Measurements from ENCODE around the gene TULP3.

TULP3 gene

DNA sequence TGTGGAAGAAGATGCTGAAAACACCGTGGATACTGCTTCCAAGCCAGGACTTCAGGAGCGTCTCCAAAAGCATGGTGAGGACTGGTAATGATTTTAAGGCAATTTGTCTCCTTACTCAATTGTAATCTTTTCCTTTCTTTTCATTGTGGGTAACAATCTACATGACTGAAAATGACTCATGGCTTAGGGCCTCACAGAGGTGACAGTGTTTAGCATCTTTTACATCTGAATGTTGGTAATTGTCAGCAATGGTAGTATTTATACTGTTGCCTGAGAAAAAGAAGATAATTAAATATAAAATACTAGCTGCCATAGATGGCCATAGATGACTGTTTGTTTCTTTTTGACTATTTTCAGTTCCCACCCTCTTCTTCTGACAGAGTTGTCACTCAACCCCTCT is 31.6 kb downstream of the TULP3 start:
- no peak for DNase-seq (ENCODE audit: low read depth)
- no peak overlapping the region for H3K4me3 ChIP-seq (ENCODE audit: low read depth, low read length)

GRCh38 chr12:2923057-2923456 is 32.4 kb downstream of the TULP3 start:
- H3K4me3 ChIP-seq (ENCODE audit: low read depth, low read length): no peak overlapping the region
- DNase-seq (ENCODE audit: low read depth): no peak

DNA sequence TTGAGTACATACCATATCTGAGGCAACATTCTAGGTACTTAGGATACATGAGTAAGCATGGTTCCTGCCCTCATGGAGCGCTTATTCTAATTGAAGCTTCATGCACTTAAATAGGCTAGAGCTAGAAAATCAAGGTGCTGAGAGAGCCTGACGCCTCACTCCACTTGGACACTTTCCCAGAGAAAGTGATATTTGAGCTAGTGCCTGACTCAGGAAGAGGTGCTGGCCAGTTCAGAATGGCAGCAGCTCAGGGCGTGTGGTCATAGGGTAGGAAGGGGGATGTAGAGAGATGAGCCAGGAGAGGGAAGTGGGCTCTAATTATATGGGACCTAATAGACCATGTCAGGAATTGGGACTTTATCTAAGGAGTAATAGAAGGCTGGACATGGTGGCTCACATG is 33.3 kb downstream of the TULP3 start:
- H3K4me3 ChIP-seq (ENCODE audit: low read depth, low read length): no peak overlapping the region
- no peak for DNase-seq (ENCODE audit: low read depth)

- no peak overlapping the region for H3K4me3 ChIP-seq (ENCODE audit: low read depth, low read length)
- no peak for DNase-seq (ENCODE audit: low read depth)
Observed at GRCh38 chr12:2925322-2925995, 34.8 kb downstream of the TULP3 start.

- DNase-seq (ENCODE audit: low read depth): no peak
- H3K4me3 ChIP-seq (ENCODE audit: low read depth, low read length): no peak overlapping the region
Observed at GRCh38 chr12:2930865-2931264, 40.2 kb downstream of the TULP3 start.

- no peak overlapping the region for H3K4me3 ChIP-seq (ENCODE audit: low read depth, low read length)
- no peak for DNase-seq (ENCODE audit: low read depth)
Observed at GRCh38 chr12:2933586-2933985, 42.9 kb downstream of the TULP3 start.

DNA sequence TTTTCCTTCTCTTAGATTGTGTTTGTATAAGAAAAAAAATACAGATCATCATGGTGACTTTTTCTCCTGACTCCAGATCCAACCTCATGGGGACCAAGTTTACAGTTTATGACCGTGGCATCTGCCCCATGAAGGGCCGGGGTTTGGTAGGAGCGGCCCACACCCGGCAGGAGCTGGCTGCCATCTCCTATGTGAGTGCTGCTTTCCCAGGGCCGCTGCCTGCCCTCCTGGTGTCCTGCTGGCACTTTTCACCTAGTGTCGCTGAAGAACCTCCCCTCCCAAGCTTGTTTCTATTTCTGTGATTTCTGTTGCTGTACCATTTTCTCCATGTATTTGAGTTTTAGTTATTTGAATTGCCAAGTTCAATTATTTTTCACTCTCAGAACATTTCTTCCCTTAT is 43.7 kb downstream of the TULP3 start:
- DNase-seq (ENCODE audit: low read depth): no peak
- H3K4me3 ChIP-seq (ENCODE audit: low read depth, low read length): no peak overlapping the region

DNA sequence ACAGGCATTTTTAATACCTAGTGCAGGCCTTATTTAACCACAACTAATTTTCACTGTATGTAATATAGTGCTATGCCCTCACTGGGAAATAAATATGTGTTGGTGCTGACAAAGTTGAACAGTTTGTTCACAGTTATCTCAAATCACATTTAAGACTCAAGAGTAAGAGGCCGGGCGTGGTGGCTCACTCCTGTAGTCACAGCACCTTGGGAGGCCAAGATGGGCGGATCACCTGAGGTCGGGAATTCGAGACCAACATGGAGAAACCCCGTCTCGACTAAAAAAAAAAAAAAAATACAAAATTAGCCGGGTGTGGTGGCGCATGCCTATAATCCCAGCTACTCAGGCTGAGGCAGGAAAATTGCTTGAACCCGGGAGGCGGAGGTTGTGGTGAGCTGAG is 45.6 kb downstream of the TULP3 start:
- DNase-seq (ENCODE audit: low read depth): no peak
- no peak overlapping the region for H3K4me3 ChIP-seq (ENCODE audit: low read depth, low read length)

GRCh38 chr12:2937500-2937899 is 46.8 kb downstream of the TULP3 start:
- H3K4me3 ChIP-seq (ENCODE audit: low read depth, low read length): no peak overlapping the region
- DNase-seq (ENCODE audit: low read depth): no peak

DNA sequence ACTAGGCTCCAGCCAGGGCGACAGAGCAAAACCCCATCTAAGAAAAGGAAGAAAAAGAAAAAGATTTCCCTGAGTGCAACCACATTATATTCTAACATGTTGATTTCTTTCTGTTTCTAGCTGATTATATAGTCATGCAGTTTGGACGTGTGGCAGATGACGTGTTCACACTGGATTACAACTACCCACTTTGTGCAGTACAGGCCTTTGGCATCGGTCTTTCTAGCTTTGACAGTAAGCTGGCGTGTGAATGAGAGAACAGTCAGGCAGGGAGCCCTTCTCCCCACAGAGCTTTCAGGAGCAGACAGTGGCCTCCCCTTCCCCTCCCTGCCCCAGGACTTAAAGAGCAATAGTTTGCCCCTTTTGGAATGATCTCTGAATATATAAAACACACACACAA is 48.5 kb downstream of the TULP3 start:
- DNase-seq (ENCODE audit: low read depth): no peak
- H3K4me3 ChIP-seq (ENCODE audit: low read depth, low read length): no peak overlapping the region

DNA sequence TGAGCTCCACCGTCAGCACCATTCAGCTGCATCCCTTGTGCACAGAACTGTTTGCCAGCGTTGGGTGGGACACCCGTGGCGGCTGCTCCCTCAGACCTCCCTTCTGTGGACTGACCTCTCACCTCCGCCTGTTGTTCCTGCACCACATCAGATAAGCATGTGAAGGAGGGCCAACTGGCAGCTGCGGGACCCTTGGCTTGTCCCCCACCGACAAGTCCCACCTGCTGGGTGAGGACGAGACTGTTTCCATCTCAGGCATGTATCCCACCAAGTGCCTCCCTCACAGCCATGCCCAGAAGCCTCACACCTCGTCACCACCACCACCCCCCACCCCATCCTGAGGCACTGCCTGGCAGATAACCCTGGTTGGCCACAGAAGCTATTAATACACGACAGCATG is 49.9 kb downstream of the TULP3 start:
- no peak overlapping the region for H3K4me3 ChIP-seq (ENCODE audit: low read depth, low read length)
- no peak for DNase-seq (ENCODE audit: low read depth)

DNA sequence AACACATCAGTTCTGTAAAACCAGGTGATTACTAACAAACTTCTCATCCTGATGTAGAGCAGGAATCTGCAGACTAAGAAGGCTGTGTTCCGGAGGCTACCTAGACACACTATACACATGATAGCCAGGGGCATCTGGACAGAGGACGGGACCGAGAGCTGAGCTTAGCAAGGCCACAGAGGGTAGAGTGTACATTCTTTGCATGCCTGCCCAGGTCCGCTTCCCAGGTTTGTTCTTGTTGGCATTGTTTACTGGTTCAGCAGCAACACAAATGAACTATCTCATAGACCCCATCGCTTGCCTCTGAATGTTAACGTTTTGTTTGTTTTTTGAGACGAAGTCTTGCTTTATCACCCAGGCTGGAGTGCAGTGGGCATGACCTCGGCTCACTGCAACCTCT is 50.8 kb downstream of the TULP3 start:
- no peak overlapping the region for H3K4me3 ChIP-seq (ENCODE audit: low read depth, low read length)
- no peak for DNase-seq (ENCODE audit: low read depth)

DNA sequence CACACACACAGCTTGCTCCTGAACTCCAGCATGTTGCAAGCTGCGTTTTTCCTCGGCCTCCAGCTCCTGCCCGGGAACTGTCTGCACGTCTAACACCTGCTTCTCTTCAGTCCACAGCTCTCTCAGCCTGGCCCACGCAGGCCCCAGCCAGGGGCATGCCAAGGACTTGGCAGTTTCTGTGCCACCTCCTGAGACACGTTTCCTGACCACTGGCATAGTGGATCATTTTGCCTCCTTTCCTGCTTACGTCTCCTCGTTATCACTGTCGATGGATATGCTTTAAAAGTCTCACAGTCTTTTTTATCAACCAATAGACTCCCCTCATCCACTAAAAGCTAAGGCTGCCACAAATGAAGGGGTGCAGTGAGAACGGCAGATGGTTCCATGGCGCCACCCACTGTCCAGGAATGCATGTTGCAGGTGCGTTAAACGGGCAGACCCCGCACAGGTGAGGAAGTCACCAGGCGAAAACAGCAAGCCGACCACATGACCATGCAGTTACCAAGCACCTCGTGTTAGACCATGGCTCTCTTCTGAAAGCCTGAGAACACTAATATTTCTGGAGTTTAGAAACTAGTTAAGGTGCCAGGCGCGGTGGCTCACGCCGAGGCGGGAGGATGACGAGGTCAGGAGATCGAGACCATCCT is 53.8 kb downstream of the TULP3 start:
- no peak overlapping the region for H3K4me3 ChIP-seq (ENCODE audit: low read depth, low read length)
- no peak for DNase-seq (ENCODE audit: low read depth)

DNA sequence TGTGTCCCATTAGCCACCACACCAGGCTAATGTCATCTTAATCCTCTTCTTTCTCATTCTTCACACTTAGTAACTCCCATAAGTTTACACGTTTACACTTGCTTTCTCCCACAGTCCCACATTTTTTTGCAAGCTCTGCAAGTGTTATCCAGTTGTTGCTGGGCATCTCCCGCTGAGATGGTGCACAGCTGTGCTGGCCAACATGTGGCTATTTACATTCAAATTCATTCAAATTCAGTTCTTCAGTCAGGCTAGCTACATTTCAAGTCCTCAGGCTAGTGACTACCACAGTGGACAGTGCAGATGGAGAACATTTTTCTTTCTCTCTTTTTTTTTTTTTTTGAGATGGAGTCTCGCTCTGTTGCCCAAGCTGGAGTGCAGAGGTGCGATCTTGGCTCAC is 58.7 kb downstream of the TULP3 start:
- no peak for DNase-seq (ENCODE audit: low read depth)
- no peak overlapping the region for H3K4me3 ChIP-seq (ENCODE audit: low read depth, low read length)

- no peak overlapping the region for H3K4me3 ChIP-seq (ENCODE audit: low read depth, low read length)
- DNase-seq (ENCODE audit: low read depth): no peak
Observed at GRCh38 chr12:2955888-2956287, 65.2 kb downstream of the TULP3 start.

- peak overlapping the region; percentile 75 for H3K4me3 ChIP-seq (ENCODE audit: low read depth, low read length)
- no peak for DNase-seq (ENCODE audit: low read depth)
Observed at GRCh38 chr12:2957816-2958431, 67.2 kb downstream of the TULP3 start.

DNA sequence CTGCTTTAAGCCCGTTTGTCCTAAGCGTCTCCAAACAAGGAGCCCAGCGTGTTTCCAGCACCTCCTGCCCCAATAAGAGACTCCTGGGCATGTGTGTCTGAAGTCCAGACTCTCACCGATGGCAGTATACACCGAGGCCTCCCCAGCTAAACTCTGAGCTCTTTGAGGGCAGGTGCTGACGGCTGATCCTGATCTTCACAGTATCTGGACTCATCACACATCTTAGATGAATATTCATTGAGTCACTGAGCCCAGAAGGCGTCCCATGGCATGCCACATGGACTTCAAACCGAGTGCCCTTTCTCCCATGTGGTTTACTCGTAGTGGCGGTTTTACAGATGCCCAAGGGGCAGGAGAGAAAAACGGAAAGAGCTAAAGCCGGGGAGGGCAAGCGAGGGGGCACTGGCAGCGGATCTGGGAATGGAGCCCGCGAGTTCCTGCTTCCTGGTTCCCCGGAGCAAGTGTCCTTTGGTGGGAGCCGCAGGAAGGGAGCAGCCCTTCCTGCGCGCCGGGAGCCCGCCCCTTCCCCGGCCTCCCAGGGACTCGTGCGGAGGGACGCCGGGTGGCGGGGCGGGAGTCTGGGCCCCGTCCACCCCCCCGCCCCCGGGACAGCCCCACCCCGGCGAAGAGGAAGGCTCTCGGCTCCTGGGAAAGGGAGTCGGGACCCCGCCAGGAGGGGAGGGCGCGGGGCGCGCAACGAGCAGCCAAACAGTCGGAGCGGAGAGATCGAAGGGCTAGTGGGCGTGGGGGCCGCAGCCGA is 67.9 kb downstream of the TULP3 start:
- DNase-seq (ENCODE audit: low read depth): no peak
- peak overlapping the region; percentile 75 for H3K4me3 ChIP-seq (ENCODE audit: low read depth, low read length)

DNA sequence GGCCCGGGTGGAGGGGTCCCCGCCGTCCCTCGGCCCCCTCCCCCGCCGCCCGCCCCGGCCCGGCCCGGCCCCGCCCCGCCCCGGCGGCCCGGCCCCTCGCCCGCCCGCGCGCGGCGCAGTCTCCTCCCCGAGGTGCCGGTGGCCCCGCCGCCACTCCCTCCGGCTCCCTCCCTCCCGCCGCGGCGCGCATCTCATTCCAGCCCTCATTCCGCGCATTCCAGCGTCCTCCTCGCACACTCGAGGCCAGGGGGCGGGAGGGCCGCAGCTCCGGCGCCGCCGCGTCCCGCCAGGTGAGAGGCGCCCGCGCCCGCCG is 68.5 kb downstream of the TULP3 start, which contains the start of gene TEAD4:
TSS of gene TEAD4 (plus strand) at position 206 of the 313 bp plus-strand sequence.
- peak within 1 kb of the TSS; percentile 75 for H3K4me3 ChIP-seq (ENCODE audit: low read depth, low read length)
- DNase-seq (ENCODE audit: low read depth): no peak

GRCh38 chr12:2959505-2960389 is 69.1 kb downstream of the TULP3 start:
- no peak for DNase-seq (ENCODE audit: low read depth)
- H3K4me3 ChIP-seq (ENCODE audit: low read depth, low read length): peak overlapping the region; percentile 75
